GM19240 (cell line): ENCODE results near the gene COQ5.

ENCODE experiments used
- DNase-seq: peaks from one replicate; pipeline ENCODE4 v3.0.0; 2011; ENCODE audit warnings: low spot score; ENCODE audit not compliant: insufficient read length

The COQ5 gene

DNA sequence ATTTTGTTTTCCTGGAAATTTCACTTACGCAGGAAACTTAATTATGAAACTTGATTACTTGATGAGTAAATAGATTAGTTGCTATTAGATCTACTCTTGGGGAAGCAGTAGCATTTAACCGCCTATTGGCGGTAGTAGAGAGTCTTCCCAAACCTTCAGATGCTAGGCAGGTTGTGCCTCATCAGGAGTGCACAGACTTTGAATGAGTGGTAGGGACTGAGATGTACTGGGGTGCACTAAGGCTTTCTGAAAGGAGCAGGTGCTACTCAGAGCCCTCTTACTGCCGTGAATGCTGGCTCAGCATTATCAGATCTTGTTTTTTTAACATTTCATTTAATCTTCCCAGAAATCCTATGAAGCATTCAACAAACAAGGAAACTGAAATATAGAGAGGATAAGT lies 75.0 kb downstream of the COQ5 start:
- DNase-seq = no peak
